ENCODE results near the gene FYCO1. TPM values are rescaled to one million over a fixed set of nuclear protein-coding genes. Genes with fewer than 3 reads are reported as not detected.

FYCO1 gene
- total RNA-seq, 2 experiments from 2014 or later, result 9.4 to 15.2 TPM

DNA sequence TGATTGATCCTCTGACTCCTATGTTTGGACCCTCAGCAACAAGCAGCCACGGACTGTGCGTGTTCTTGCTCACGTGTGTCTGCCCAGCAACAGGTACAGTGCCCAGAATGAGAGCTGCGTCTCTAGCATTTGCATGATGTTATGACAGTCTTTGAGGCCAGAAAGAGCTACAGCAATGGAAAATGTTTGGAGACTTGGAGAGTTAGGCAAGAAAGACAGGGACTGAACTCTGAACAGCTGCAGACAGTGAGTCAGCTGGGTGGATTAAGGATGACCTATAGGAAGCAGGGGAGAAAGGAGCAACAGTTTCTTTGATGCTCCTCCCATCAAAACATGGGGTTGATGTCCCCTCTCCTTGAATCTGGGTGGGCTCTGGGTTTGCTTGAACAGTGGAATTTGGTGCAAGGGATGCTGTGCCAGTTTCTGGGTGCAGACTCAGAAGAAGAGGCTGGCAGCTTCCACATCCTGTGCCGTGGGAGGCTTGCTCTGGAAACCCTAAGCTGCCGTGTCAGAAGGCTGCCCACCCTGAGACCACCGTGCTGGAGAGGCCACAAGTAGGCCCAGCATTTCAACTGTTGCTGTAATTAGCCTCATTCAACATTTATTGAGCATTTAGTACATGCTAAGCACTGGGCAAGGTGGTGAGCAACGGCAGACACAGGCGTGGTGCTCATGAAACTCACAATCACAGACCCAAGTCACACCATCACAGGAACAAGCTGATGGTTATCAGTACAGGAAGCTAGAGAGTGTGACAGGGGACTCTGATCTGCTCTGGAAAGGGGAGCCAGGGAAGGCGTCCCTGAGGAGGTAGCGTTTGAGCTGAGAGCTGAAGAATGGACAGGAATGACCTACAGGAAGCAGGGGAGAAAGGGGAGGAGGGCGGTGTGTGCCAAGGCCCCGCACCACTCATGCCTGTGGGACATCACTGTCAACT lies 87.6 kb downstream of the FYCO1 start:
- Histone ChIP-seq H3K36me3 (ENCODE audit: insufficient read depth, low read length) (no peaks in the 10 kb centered on the region), H3K9me2 (ENCODE audit: insufficient read depth, low read length) (no peaks in the 10 kb centered on the region), H3K79me2 (ENCODE audit: insufficient read depth, low read depth, low read length) (no peaks in the 10 kb centered on the region), H4K20me1 (ENCODE audit: insufficient read depth, low read length) (no peaks in the 10 kb centered on the region), H3K4me1 (ENCODE audit: insufficient read depth, low read length, poor library complexity, severe bottlenecking) (no peaks in the 10 kb centered on the region), H3K9me3 (ENCODE audit: low read length) (no peaks in the 10 kb centered on the region), H2AFZ (ENCODE audit: low read length) (no peak overlapping the region), H3K4me2 (ENCODE audit: low read length) (no peak overlapping the region), H3K4me3 (ENCODE audit: low read depth, low read length, poor library complexity, severe bottlenecking) (no peak overlapping the region), H3K27ac (ENCODE audit: low read depth, low read length, poor library complexity, severe bottlenecking) (no peak overlapping the region)
- BruUV-seq (replicated peaks), result no TSS peak
- no peak for DNase-seq (ENCODE audit: low spot score)
- TF ChIP-seq EZH2phosphoT487 (IDR thresholded peaks at IDR 0.05; ENCODE audit: borderline replicate concordance, low read depth, low read length), result no peak
- TF ChIP-seq, protein P1, sequence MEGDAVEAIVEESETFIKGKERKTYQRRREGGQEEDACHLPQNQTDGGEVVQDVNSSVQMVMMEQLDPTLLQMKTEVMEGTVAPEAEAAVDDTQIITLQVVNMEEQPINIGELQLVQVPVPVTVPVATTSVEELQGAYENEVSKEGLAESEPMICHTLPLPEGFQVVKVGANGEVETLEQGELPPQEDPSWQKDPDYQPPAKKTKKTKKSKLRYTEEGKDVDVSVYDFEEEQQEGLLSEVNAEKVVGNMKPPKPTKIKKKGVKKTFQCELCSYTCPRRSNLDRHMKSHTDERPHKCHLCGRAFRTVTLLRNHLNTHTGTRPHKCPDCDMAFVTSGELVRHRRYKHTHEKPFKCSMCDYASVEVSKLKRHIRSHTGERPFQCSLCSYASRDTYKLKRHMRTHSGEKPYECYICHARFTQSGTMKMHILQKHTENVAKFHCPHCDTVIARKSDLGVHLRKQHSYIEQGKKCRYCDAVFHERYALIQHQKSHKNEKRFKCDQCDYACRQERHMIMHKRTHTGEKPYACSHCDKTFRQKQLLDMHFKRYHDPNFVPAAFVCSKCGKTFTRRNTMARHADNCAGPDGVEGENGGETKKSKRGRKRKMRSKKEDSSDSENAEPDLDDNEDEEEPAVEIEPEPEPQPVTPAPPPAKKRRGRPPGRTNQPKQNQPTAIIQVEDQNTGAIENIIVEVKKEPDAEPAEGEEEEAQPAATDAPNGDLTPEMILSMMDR (conservative IDR thresholded peaks at IDR 0.05; ENCODE audit: low read length), result no peak
- intact Hi-C loops (cut with micrococcal nuclease; ENCODE audit: unreplicated experiment), result loop anchor here (5.0 kb wide), 1 partner anchor 66 kb away; the partner anchor contains the start of gene LZTFL1
- ChIA-PET POLR2A (interaction anchor here (1.6 kb wide), 1 partner anchor 15 kb away, joined by 3 read pairs; no protein-coding TSS in a partner anchor), CTCF (ENCODE audit: unreplicated experiment) (interaction anchor here (0.7 kb wide), 1 partner anchor 171 kb away, joined by 3 read pairs; no protein-coding TSS in a partner anchor)

DNA sequence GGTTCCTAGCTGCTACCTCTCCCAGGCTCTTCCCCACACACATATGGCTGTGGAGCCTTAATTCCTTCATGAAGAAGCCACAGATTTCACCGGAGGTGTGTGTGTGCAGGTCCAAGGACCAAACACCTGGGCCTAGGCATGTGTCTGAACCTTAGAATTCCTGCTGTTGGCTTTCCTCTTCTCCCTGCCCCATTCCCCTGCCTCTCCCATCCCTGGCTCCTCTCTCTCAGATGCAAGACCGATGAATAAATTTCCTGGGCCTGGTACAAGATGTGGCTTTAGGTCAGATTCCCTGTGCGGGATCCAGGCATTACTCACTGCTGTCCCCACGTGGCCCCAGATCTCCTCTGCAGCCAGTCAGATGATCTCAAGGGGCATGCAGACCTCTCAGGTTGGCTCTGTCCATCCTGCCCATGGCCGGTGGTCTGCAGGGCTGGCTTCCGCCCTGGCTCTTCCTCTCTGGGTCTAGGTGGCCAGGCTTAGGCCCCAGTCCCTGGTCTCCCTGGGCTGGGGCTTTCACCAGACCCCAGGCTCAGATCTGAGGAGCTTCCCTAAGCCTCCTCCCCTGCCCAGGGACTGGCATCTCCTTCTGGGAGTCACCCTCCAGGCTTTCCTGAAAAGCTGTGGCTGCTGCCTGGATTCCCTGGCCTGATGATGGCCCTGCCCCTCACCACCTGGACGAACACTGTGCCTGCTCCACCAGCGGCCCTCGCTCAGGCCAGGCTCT lies 88.8 kb downstream of the FYCO1 start:
- POLR2A ChIA-PET, result no interaction called here
- peak; percentile 24 for DNase-seq (ENCODE audit: low spot score)
- Histone ChIP-seq H3K9me3 (ENCODE audit: low read length) (no peaks in the 10 kb centered on the region), H2AFZ (ENCODE audit: low read length) (no peak overlapping the region), H4K20me1 (ENCODE audit: insufficient read depth, low read length) (no peaks in the 10 kb centered on the region), H3K36me3 (ENCODE audit: insufficient read depth, low read length) (no peaks in the 10 kb centered on the region), H3K79me2 (ENCODE audit: insufficient read depth, low read depth, low read length) (no peaks in the 10 kb centered on the region), H3K4me1 (ENCODE audit: insufficient read depth, low read length, poor library complexity, severe bottlenecking) (no peaks in the 10 kb centered on the region), H3K4me3 (ENCODE audit: low read depth, low read length, poor library complexity, severe bottlenecking) (no peak overlapping the region), H3K27ac (ENCODE audit: low read depth, low read length, poor library complexity, severe bottlenecking) (no peak overlapping the region), H3K4me2 (ENCODE audit: low read length) (no peak overlapping the region), H3K9me2 (ENCODE audit: insufficient read depth, low read length) (no peaks in the 10 kb centered on the region)
- CTCF ChIA-PET (ENCODE audit: unreplicated experiment), result no interaction called here
- no peak for TF ChIP-seq EZH2phosphoT487 (IDR thresholded peaks at IDR 0.05; ENCODE audit: borderline replicate concordance, low read depth, low read length)
- TF ChIP-seq, protein P1 (conservative IDR thresholded peaks at IDR 0.05; ENCODE audit: low read length), result peak; percentile 66
- BruUV-seq (replicated peaks), result no TSS peak
- intact Hi-C loops (cut with micrococcal nuclease; ENCODE audit: unreplicated experiment), result loop anchor here (5.0 kb wide), 1 partner anchor 65 kb away; the partner anchor contains the start of gene LZTFL1

Measured in OCI-LY7 (cell line).